ENCODE measurements around the gene TOP2A.

DNA sequence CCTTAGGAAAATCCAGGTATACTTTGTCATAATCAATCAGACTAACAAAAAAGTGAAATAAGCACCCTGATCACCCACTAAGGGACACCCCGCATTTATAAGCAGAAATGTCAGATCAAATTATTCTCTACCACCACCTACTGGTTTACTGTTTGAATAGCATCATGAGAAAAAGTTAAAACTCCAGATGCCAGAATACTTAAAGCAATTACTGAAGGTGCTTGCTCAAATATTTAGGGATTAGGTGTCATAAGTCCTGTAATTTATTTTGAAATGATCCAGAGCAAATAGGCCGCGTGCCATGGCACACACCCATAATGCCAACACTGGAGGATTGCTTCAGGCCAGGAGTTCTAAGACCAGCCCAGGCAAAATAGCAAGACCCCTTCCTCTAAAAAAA lies 2.3 kb downstream of the TOP2A start:
- TF ChIP-seq, protein P1, sequence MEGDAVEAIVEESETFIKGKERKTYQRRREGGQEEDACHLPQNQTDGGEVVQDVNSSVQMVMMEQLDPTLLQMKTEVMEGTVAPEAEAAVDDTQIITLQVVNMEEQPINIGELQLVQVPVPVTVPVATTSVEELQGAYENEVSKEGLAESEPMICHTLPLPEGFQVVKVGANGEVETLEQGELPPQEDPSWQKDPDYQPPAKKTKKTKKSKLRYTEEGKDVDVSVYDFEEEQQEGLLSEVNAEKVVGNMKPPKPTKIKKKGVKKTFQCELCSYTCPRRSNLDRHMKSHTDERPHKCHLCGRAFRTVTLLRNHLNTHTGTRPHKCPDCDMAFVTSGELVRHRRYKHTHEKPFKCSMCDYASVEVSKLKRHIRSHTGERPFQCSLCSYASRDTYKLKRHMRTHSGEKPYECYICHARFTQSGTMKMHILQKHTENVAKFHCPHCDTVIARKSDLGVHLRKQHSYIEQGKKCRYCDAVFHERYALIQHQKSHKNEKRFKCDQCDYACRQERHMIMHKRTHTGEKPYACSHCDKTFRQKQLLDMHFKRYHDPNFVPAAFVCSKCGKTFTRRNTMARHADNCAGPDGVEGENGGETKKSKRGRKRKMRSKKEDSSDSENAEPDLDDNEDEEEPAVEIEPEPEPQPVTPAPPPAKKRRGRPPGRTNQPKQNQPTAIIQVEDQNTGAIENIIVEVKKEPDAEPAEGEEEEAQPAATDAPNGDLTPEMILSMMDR (IDR thresholded peaks at IDR 0.05) = peak; percentile 41 to 65 (median 48)
- no peak for TF ChIP-seq POLR2A (IDR thresholded peaks at IDR 0.05)

Data from testis (tissue), 2 donors.